SK-N-MC (cell line): ENCODE results near the gene HOXA1.

Experiments
- EZH2 ChIP-seq: fragments of 200-600 bp; sonication (generic); IDR thresholded peaks from one replicate; pipeline ENCODE4 v1.6.1; 2017; ENCODE audit warnings: antibody characterized with exemption
- FOXP2 ChIP-seq: optimal IDR thresholded peaks from 2 replicates; pipeline ENCODE3; 2011; ENCODE audit warnings: mild to moderate bottlenecking, moderate library complexity; ENCODE audit not compliant: insufficient read depth; ENCODE audit errors: extremely low read length, control extremely low read depth
- POLR2AphosphoS5 ChIP-seq: IDR thresholded peaks from 2 replicates; pipeline ENCODE4 v1.6.1; 2012; ENCODE audit warnings: mild to moderate bottlenecking, low read depth, low read length, borderline replicate concordance

DNA sequence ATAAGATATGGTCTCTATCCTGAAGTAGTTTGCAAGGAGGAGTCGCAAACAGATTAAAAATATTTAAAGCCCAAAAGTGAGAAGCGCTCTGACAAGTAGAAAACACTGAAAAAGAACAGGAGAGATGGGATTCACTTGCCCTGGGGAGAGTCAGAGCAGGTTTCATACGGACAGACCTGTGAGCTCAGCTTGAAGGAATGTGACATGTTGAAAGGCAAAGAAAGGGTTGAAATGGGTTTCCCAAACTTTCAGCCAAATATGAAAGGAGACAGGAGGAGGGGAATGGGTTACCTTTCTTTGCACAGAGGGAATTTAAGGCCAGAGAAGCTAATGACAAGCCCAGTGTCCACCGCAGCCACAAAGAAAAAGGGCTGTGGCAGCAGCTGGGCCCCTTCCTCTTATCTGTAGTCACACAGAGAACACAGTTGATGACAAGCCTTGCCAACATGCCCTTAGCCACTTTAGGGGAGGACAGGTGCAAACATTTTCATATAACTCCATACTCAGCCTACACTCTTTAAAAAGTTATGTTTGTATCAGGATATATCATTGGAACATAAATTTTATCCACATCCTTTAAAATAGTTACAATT lies 14.9 kb downstream of the HOXA1 start:
- TF ChIP-seq EZH2: no peak
- no peak for TF ChIP-seq POLR2AphosphoS5
- TF ChIP-seq FOXP2: no peak
